Activated T-cell treated with anti-CD3 and anti-CD28 coated beads, Interleukin-2, amount 50 U/mL, for 4 hours (primary cell): ENCODE results near the gene CDK16. TPM values are rescaled to one million over a fixed set of nuclear protein-coding genes. Genes with fewer than 3 reads are reported as not detected.

ENCODE experiments used
- ATAC-seq, 2 donors: fragments of 200-7000 bp; cut with Tn5 transposase; one replicate each; pipeline ENCODE4 v1.10.0; 2021
- DNase-seq: peaks from one replicate; pipeline ENCODE4 v3.0.0-alpha.2; 2020
- H3K27me3 Mint-ChIP-seq: one replicate; pipeline ENCODE4 v1.8.0; 2021; ENCODE audit warnings: low read depth, mixed read lengths
- H3K36me3 Mint-ChIP-seq: one replicate; pipeline ENCODE4 v1.8.0; 2022; ENCODE audit warnings: mixed read lengths; ENCODE audit not compliant: insufficient read depth
- H3K4me1 Mint-ChIP-seq: one replicate; pipeline ENCODE4 v1.8.0; 2021; ENCODE audit warnings: low read depth, mixed read lengths
- H3K4me3 Mint-ChIP-seq: one replicate; pipeline ENCODE4 v1.8.0; 2021; ENCODE audit warnings: mild to moderate bottlenecking, moderate library complexity, mixed read lengths
- H3K9me3 Mint-ChIP-seq: one replicate; pipeline ENCODE4 v1.8.0; 2021; ENCODE audit warnings: mixed read lengths
- total RNA-seq, 3 donors: library from RNA; stranded (reverse); gene quantifications; one replicate each; pipeline ENCODE4 v1.2.1, GENCODE V29; 2021

CDK16 gene
- total RNA-seq, 3 donors from 2014 or later: 45.4 to 51.4 (median 49.4) TPM

GRCh38 chrX:47209508-47210238 lies 8.8 kb upstream of the CDK16 start:
- DNase-seq: no peak
- Mint-ChIP-seq H3K9me3 (no peaks in the 10 kb centered on the region), H3K27me3 (no peaks in the 10 kb centered on the region), H3K4me3 (no peak overlapping the region), H3K4me1 (peaks cover 4% of the 10 kb centered on the region), H3K36me3 (peaks cover 35% of the 10 kb centered on the region)
- no peak for ATAC-seq

GRCh38 chrX:47210661-47211425 lies 7.6 kb upstream of the CDK16 start:
- Mint-ChIP-seq H3K27me3 (no peaks in the 10 kb centered on the region), H3K36me3 (peaks cover 31% of the 10 kb centered on the region), H3K9me3 (no peaks in the 10 kb centered on the region), H3K4me1 (peaks cover 5% of the 10 kb centered on the region), H3K4me3 (no peak overlapping the region)
- DNase-seq (no peak), ATAC-seq (no peak)

DNA sequence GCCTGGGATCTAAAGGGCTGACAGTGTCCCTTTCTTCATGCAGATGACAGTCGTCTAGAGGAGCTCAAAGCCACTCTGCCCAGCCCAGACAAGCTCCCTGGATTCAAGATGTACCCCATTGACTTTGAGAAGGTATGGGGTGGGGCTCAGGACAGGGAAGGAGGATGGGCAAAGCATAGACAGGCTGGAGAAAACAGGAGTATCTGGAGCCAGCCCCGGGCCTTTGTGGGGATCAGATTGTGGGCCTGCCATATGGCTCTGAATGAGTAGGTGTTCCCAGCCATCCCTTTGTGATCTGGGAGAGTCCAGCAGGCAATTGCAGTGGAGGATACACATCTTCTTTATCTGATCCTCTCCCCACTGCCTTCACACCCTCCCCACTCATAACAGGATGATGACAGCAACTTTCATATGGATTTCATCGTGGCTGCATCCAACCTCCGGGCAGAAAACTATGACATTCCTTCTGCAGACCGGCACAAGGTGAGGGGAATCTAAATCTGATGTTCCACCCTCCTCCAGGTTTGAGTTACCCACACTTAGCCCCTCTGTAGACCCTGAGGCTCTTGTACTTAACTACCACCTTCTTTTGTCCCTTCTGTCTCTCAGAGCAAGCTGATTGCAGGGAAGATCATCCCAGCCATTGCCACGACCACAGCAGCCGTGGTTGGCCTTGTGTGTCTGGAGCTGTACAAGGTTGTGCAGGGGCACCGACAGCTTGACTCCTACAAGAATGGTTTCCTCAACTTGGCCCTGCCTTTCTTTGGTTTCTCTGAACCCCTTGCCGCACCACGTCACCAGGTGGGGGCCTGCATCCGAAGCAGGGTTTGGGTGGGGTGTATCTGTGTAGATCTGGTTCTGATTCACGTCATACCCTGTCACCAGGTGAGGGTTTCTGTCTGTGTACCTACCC lies 5.8 kb upstream of the CDK16 start:
- H3K27me3 Mint-ChIP-seq: no peaks in the 10 kb centered on the region
- peaks cover 18% of the 10 kb centered on the region for H3K4me1 Mint-ChIP-seq
- ATAC-seq: no peak
- H3K4me3 Mint-ChIP-seq: no peak overlapping the region
- no peaks in the 10 kb centered on the region for H3K9me3 Mint-ChIP-seq
- no peak for DNase-seq
- peaks cover 32% of the 10 kb centered on the region for H3K36me3 Mint-ChIP-seq

- Mint-ChIP-seq H3K9me3 (no peaks in the 10 kb centered on the region), H3K36me3 (peaks cover 31% of the 10 kb centered on the region)
These were observed 3.9 kb upstream of the CDK16 start for GRCh38 chrX:47214435-47215077.

GRCh38 chrX:47215291-47215900 lies 3.1 kb upstream of the CDK16 start:
- ATAC-seq: no peak
- Mint-ChIP-seq H3K9me3 (no peaks in the 10 kb centered on the region), H3K4me3 (no peak overlapping the region), H3K4me1 (peaks cover 30% of the 10 kb centered on the region), H3K27me3 (no peaks in the 10 kb centered on the region), H3K36me3 (peaks cover 31% of the 10 kb centered on the region)
- DNase-seq: no peak

More at GRCh38 chrX:47214435-47215077, 3.9 kb upstream of the CDK16 start:
- DNase-seq (no peak), ATAC-seq (no peak)
- no peaks in the 10 kb centered on the region for H3K27me3 Mint-ChIP-seq
- no peak overlapping the region for H3K4me3 Mint-ChIP-seq
- peaks cover 22% of the 10 kb centered on the region for H3K4me1 Mint-ChIP-seq

- Mint-ChIP-seq H3K27me3 (no peaks in the 10 kb centered on the region), H3K4me1 (peaks cover 37% of the 10 kb centered on the region), H3K9me3 (no peaks in the 10 kb centered on the region), H3K4me3 (peak overlapping the region; percentile 91), H3K36me3 (peaks cover 32% of the 10 kb centered on the region)
- ATAC-seq (no peak), DNase-seq (no peak)
These were observed 2.0 kb upstream of the CDK16 start for GRCh38 chrX:47216393-47216925.

DNA sequence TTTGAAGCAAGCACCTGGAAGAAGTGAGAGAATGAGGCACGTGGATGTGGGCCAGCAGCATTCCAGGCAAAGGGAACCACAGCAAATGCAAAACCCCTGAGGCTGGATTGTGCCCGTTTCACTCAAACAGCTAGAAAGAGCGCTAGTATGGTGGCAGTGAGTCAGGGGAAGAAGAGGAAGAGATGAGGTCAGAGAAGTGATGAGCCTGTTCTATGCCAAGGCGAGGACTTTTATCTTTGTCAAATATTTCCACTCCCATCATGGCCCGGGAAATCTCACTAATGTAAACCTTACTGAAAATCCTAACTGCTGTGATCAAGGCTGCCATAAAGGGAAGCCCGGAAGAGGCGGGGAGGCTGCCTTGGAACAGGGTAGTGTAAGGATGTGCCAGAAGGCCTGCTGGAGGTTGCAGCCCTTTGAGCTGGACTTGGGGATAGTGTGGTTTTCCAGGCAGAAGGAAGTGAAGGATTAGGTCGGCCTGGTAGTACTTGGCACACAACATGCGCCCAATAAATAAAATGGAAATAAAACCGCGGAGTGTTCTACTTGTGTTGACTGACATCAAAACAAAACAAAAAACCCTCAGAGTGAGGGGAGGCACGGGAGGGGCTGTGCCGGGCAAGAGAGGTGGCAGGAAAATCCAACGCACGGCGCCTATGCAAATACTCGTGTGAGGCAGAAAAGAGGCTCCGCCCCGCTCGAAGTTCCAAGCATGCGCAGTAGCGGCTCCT lies 1.2 kb upstream of the CDK16 start:
- Mint-ChIP-seq H3K4me1 (peaks cover 43% of the 10 kb centered on the region), H3K4me3 (peak overlapping the region; percentile 91), H3K9me3 (no peaks in the 10 kb centered on the region), H3K27me3 (no peaks in the 10 kb centered on the region), H3K36me3 (peaks cover 25% of the 10 kb centered on the region)
- DNase-seq: peak; percentile 14
- peak in 1 of 2 donors; percentile 19 for ATAC-seq

DNA sequence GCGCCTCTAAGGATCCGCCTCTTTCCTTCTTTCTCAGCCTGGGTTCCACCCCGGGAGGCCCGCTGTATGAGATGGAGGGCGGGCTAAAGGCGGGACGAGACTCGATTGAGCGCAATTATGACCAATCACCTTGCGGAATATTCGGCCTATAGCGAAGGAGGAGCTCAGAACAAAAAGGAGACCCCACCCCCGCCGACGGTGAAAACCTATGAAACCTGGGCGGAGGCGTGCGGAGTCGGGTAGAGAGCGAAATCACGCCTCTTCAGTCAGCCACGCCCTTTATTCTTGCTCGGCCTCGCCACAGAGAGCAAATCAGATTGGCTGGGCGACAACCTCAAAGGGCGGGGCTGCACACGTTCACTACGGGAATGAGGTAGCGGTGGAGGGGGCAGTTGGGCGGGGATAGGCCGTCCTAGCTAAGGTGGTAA lies 615 bp upstream of the CDK16 start:
- H3K9me3 Mint-ChIP-seq: no peaks in the 10 kb centered on the region
- H3K27me3 Mint-ChIP-seq: no peaks in the 10 kb centered on the region
- peak; percentile 97 for DNase-seq
- peaks cover 44% of the 10 kb centered on the region for H3K4me1 Mint-ChIP-seq
- H3K4me3 Mint-ChIP-seq: peak overlapping the region; percentile 91
- ATAC-seq: peak; percentile 83 to 85
- H3K36me3 Mint-ChIP-seq: peaks cover 23% of the 10 kb centered on the region

- no peaks in the 10 kb centered on the region for H3K9me3 Mint-ChIP-seq
- H3K36me3 Mint-ChIP-seq: peaks cover 16% of the 10 kb centered on the region
- peaks cover 44% of the 10 kb centered on the region for H3K4me1 Mint-ChIP-seq
- peak overlapping the region; percentile 90 for H3K4me3 Mint-ChIP-seq
- DNase-seq: peak; percentile 36
- H3K27me3 Mint-ChIP-seq: no peaks in the 10 kb centered on the region
- ATAC-seq: peak in 1 of 2 donors; percentile 6
These were observed 687 bp downstream of the CDK16 start for GRCh38 chrX:47218920-47219815.

- DNase-seq (no peak), ATAC-seq (no peak)
- H3K4me3 Mint-ChIP-seq: no peak overlapping the region
- peaks cover 34% of the 10 kb centered on the region for H3K4me1 Mint-ChIP-seq
- H3K36me3 Mint-ChIP-seq: peaks cover 8% of the 10 kb centered on the region
- H3K9me3 Mint-ChIP-seq: no peaks in the 10 kb centered on the region
- H3K27me3 Mint-ChIP-seq: no peaks in the 10 kb centered on the region
These were observed 3.3 kb downstream of the CDK16 start for GRCh38 chrX:47221756-47222155.

DNA sequence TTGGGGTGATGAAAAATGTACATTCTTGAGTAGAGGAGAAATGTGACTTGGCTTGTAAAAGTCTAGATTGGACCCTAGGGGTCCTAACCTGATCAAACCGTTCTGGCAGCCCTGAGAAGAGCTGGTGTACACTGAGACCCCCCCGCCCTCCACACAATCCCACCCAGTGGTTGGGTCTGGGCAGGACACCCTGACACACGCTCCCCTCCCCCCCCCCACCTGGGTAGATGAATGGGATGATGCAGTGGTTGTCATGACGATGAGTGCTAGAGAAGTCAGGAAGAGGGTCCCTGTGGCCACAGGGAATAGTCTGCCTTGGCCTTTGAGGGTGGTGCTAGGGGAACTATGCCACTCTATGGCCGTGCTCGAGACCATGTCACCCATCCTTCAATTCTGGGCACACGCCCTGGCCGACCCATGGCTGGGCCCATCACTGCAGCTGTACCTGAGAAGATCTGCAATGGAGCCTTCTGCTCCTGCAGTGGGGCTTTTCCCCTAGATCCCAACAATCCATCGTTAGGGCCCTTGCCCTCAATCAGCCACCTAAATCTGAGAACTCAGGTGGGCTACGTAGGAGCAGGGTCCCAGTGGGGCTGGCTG lies 4.4 kb downstream of the CDK16 start:
- H3K27me3 Mint-ChIP-seq: no peaks in the 10 kb centered on the region
- H3K4me3 Mint-ChIP-seq: no peak overlapping the region
- H3K4me1 Mint-ChIP-seq: peaks cover 26% of the 10 kb centered on the region
- ATAC-seq: no peak
- no peak for DNase-seq
- H3K9me3 Mint-ChIP-seq: no peaks in the 10 kb centered on the region
- peaks cover 5% of the 10 kb centered on the region for H3K36me3 Mint-ChIP-seq
